Adrenal gland (tissue), 19 donors: ENCODE results near the gene RGS19. TPM values are rescaled to one million over a fixed set of nuclear protein-coding genes. Genes with fewer than 3 reads are reported as not detected.
"Not testable (repeated sequence)": the region's sequence is repeated elsewhere in the genome, so short reads cannot be mapped to it uniquely, and the experiment has no call there.

Experiments used
- DNase-seq, 7 donors: peaks; one replicate each; pipeline ENCODE4 v3.0.0-alpha.2; 2019 to 2020
- H3K27ac ChIP-seq, 5 donors: fragments of 200-600 bp; sonication (generic) in 4 of 5; 1 replicate in 3 of 5; 2 replicates in 2 of 5; pipeline versions ENCODE4 v1.5.1 to v1.8.0; 2016 to 2020; ENCODE audit warnings: mild to moderate bottlenecking in 1 of 5
- H3K27me3 ChIP-seq: fragments of 200-600 bp; 2 replicates; pipeline ENCODE4 v1.8.0; 2021
- H3K36me3 ChIP-seq, 2 donors: fragments of 200-600 bp; replicated peaks in 1 of 2; 1 replicate in 1 of 2; 2 replicates in 1 of 2; pipeline versions ENCODE4 v1.5.1 to v1.8.0; 2018 to 2022
- H3K4me1 ChIP-seq, 2 donors: fragments of 200-600 bp; replicated peaks in 1 of 2; 1 replicate in 1 of 2; 2 replicates in 1 of 2; pipeline versions ENCODE4 v1.5.1 to v1.8.0; 2018 to 2021
- H3K4me3 ChIP-seq, 4 donors: fragments of 200-600 bp; sonication (generic) in 3 of 4; one replicate each; pipeline ENCODE4 v1.5.1; 2016 to 2018
- H3K9me3 ChIP-seq, 3 donors: fragments of 200-600 bp; sonication (generic) in 1 of 3; replicated peaks in 1 of 3; 1 replicate in 2 of 3; 2 replicates in 1 of 3; pipeline versions ENCODE4 v1.5.1 to v1.8.0; 2016 to 2021
- POLR2A ChIP-seq, 2 donors: fragments of 450-650 bp; IDR thresholded peaks; one replicate each; pipeline ENCODE4 v1.6.1; 2017; ENCODE audit warnings: antibody characterized with exemption in 2 of 2, mild to moderate bottlenecking in 2 of 2, moderate library complexity in 1 of 2
- WGBS, 4 donors: extraction: QIAGEN DNeasy Blood & Tissue Kit in 2 of 4; methylation state at CpG; one replicate each; pipeline versions ENCODE4 v1.1.5 to v1.1.7; 2013 to 2017; 5-methylcytosine and 5-hydroxymethylcytosine counted together
- intact Hi-C, 2 donors: fragments of 100-400 bp; cut with DNase I; formaldehyde crosslinking; loops; one replicate each; pipeline versions ENCODE4 v1.14.1 to v1.15.0; 2022 to 2023
- long read RNA-seq, 10 donors: library from polyadenylated mRNA in 3 of 10; unstranded in 2 of 10; stranded (forward) in 1 of 10; transcript quantifications; one replicate each; pipeline ENCODE4 v2.0.0 and lab custom pipeline, GENCODE V29; 2021 to 2026
- polyA plus RNA-seq, 3 donors: library from polyadenylated mRNA; stranded (reverse); fragments of 200-250 nt in 2 of 3; fragments of 350-450 nt in 1 of 3; fragmentation: Illumina TruSeq in 1 of 3; extraction: RNeasy Lipid Tissue Mini Kit (QIAGEN cat#74804) in 1 of 3; gene quantifications; one replicate each; pipeline ENCODE4 v1.2.3, GENCODE V29; 2013 to 2014
- total RNA-seq, 9 donors: library from RNA; depleted of rRNA in 4 of 9; stranded (reverse); fragments of >200 nt in 4 of 9; fragments of 120-200 nt in 1 of 9; fragmentation: NEBNext Ultra II Directional in 1 of 9; extraction: Animal tissue kit (Norgen Biotek cat#: 25700) in 1 of 9; gene quantifications; one replicate each; pipeline versions ENCODE4 v1.1.0 to v1.2.4, GENCODE V29; 2013 to 2023
- TF ChIP-seq, protein P1 (sequence below), 6 experiments: fragments of 450-650 bp in 4 of 6; fragments of 200-600 bp in 2 of 6; sonication (generic) in 1 of 6; IDR thresholded peaks; 1 replicate in 5 of 6; 2 replicates in 1 of 6; pipeline versions ENCODE4 v1.5.1 to v1.8.0; 2016 to 2021; ENCODE audit warnings: antibody characterized with exemption in 6 of 6, mild to moderate bottlenecking in 2 of 6, moderate library complexity in 1 of 6
- donor health status: healthy with polysubstance abuse.
- donor health status: Bipolar disorder and iron deficiency.
- donor health status: DM: yes; HTN: yes; CAD: no.
- donor health status: DM: no; HTN: no; CAD: no.
- donor health status: DM: no; HTN: no; CAD: no.
- donor health status: DM: yes; HTN: yes; CAD: no.

Gene RGS19, protein sequence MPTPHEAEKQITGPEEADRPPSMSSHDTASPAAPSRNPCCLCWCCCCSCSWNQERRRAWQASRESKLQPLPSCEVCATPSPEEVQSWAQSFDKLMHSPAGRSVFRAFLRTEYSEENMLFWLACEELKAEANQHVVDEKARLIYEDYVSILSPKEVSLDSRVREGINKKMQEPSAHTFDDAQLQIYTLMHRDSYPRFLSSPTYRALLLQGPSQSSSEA
- total RNA-seq: 10 to 100 TPM in 8 of 9 donors, 1 to 10 TPM in 1; 5.7 to 42.0 (median 16.0) TPM
- 10 to 100 TPM in 2 of 3 donors, 1 to 10 TPM in 1; 3.0 to 13.5 (median 12.4) TPM for polyA plus RNA-seq
- long read RNA-seq, donor 1, partial matches to known transcripts: 0 of 3 reads
- long read RNA-seq, donor 1, other reads (novel, unspliced or antisense): 0 of 3 reads
- long read RNA-seq, donor 2, partial matches to known transcripts: 0 of 2 reads
- long read RNA-seq, donor 2, other reads (novel, unspliced or antisense): 0 of 2 reads
- long read RNA-seq, donor 3: 0 reads
- long read RNA-seq, donor 4, transcript RGS19-202 (6 exons, 1,593 nt): major isoform, 5 of 16 reads
- long read RNA-seq, donor 4, transcript RGS19-201 (6 exons, 1,510 nt): major isoform, 5 of 16 reads
- long read RNA-seq, donor 4, partial matches to known transcripts: 2 of 16 reads
- long read RNA-seq, donor 4, other reads (novel, unspliced or antisense): 4 of 16 reads
- long read RNA-seq, donor 5, transcript RGS19-201 (6 exons, 1,510 nt): minor isoform, 9 of 58 reads
- long read RNA-seq, donor 5, transcript RGS19-202 (6 exons, 1,593 nt): major isoform, 31 of 58 reads
- long read RNA-seq, donor 5, partial matches to known transcripts: 2 of 58 reads
- long read RNA-seq, donor 5, other reads (novel, unspliced or antisense): 16 of 58 reads
- long read RNA-seq, donor 6, transcript RGS19-202 (6 exons, 1,593 nt): major isoform, 6 of 10 reads
- long read RNA-seq, donor 6, partial matches to known transcripts: 0 of 10 reads
- long read RNA-seq, donor 6, other reads (novel, unspliced or antisense): 3 of 10 reads
- long read RNA-seq, donor 7: 0 reads
- long read RNA-seq, donor 8, partial matches to known transcripts: 0 of 6 reads
- long read RNA-seq, donor 8, other reads (novel, unspliced or antisense): 0 of 6 reads
- long read RNA-seq, donor 9: 0 reads
- long read RNA-seq, donor 10, partial matches to known transcripts: 0 of 4 reads
- long read RNA-seq, donor 10, other reads (novel, unspliced or antisense): 0 of 4 reads

DNA sequence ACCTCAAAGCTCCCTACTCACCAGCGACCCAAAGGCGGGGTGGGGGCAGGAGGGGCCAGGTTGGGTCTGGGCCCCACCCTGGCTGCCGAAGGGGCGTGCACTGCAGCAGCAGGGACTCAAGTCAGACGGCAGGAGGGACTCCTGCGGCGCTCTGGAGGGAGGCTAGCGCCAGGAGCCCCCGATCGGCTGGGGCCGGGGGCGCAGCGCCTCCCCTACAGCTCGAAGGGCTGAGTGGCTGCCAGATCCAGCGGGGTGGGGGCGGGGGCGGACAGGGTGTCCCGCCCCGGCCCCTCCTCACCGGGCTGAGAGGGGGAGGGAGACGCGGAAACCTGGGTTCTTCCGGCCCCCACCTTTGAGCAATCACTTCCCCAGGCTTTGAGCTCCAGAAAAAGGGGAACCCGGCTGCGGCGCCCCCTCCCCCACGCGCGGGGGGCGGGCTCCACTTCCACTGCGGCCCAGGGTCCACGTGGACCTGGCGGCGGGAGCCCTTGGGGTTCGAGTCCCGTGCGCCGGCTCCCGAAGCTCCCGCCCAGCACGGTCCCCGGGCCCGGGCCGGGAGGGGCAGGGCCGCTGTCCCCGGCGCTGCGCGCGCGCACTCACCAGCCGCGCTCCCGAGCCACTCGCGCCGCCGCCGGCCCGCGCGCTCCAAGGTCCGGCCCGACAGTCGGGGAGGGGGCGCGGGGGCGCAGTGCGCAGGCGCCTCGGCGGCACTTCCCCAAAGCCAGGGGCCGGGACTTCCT, at the start of gene RGS19:
Gene RGS19, minus strand, starts transcription at position 246 of the 740 bp plus-strand sequence. CDS start 2,632 bp downstream, outside the sequence.
- H3K4me3 ChIP-seq: peak within 1 kb of the TSS; percentile 42 to 94 (median 75)
- DNase-seq: peak; percentile 63 to 82 (median 69)
- H3K27ac ChIP-seq: peak within 1 kb of the TSS in 4 of 5 donors; percentile 60 to 90 (median 70)
- no peak for TF ChIP-seq POLR2A (IDR thresholded peaks at IDR 0.05)
- TF ChIP-seq, protein P1, sequence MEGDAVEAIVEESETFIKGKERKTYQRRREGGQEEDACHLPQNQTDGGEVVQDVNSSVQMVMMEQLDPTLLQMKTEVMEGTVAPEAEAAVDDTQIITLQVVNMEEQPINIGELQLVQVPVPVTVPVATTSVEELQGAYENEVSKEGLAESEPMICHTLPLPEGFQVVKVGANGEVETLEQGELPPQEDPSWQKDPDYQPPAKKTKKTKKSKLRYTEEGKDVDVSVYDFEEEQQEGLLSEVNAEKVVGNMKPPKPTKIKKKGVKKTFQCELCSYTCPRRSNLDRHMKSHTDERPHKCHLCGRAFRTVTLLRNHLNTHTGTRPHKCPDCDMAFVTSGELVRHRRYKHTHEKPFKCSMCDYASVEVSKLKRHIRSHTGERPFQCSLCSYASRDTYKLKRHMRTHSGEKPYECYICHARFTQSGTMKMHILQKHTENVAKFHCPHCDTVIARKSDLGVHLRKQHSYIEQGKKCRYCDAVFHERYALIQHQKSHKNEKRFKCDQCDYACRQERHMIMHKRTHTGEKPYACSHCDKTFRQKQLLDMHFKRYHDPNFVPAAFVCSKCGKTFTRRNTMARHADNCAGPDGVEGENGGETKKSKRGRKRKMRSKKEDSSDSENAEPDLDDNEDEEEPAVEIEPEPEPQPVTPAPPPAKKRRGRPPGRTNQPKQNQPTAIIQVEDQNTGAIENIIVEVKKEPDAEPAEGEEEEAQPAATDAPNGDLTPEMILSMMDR (IDR thresholded peaks at IDR 0.05): no peak
- intact Hi-C loops: no loop called here
- 0 to 4% (median 1%) methylated on average over 16 to 72 of the region's 73 CpGs; no CpG with 5 or more reads in 1 of the 4 donors for WGBS, 4 donors
- peaks cover 0 to 2% of the 10 kb centered on the region in 2 donors for H3K36me3 ChIP-seq
- H3K4me1 ChIP-seq: peaks cover 13 to 26% of the 10 kb centered on the region in 2 donors
- H3K27me3 ChIP-seq: no peaks in the 10 kb centered on the region
- H3K9me3 ChIP-seq: no peaks in the 10 kb centered on the region

DNA sequence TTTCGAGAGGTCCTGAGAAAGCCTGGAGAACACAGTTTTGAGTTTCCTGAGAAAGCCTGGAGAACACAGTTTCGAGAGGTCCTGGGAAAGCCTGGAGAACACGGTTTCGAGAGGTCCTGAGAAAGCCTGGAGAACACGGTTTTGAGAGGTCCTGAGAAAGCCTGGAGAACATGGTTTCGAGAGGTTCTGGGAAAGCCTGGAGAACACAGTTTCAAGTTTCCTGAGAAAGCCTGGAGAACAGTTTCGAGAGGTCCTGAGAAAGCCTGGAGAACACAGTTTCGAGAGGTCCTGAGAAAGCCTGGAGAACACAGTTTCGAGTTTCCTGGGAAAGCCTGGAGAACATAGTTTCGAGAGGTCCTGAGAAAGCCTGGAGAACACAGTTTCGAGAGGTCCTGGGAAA, 44.2 kb upstream of the RGS19 start:
- H3K36me3 ChIP-seq, H3K4me1 ChIP-seq, H3K27ac ChIP-seq, H3K27me3 ChIP-seq, H3K4me3 ChIP-seq, H3K9me3 ChIP-seq, intact Hi-C loops: not testable (repeated sequence)
- peak in 2 of 7 donors; percentile 1 to 14 for DNase-seq
- 74 to 84% (median 82%) methylated on average over 11 of the region's 11 CpGs for WGBS, 4 donors

DNA sequence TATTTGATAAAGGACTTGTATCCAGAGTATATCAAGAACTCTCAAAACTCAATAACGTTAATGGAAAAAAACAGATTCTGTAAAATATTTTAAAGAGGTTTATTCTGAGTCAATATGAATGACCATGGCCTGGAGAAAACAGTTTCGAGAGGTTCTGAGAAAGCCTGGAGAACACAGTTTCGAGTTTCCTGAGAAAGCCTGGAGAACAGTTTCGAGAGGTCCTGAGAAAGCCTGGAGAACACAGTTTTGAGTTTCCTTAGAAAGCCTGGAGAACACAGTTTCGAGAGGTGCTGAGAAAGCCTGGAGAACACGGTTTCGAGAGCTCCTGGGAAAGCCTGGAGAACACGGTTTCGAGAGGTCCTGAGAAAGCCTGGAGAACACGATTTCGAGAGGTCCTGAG, 43.6 kb upstream of the RGS19 start:
- WGBS, 4 donors: 77 to 87% (median 80%) methylated on average over 11 of the region's 11 CpGs
- intact Hi-C loops, H3K4me1 ChIP-seq, H3K27ac ChIP-seq, H3K36me3 ChIP-seq, H3K9me3 ChIP-seq, H3K27me3 ChIP-seq, H3K4me3 ChIP-seq: not testable (repeated sequence)
- DNase-seq: peak in 1 of 7 donors; percentile 15

DNA sequence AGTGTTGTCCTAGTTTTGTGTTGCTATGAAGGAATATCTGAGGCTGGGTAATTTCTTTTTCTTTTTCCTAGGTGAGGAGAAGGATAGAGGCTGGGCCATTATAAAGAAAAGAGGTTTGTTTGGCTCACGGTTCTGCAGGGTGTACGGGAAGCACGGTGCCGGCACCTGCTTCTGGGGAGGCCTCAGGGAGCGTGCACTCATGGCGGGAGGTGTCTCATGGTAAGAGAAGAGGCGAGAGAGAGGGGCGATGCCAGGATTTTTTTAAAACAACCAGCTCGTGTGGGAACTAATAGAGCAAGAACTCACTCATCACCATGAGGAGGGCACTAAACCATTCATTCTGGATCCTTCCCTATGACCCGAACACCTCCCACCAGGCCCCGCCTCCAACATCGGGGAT, 42.3 kb upstream of the RGS19 start:
- no peak for TF ChIP-seq POLR2A (IDR thresholded peaks at IDR 0.05)
- TF ChIP-seq, protein P1 (IDR thresholded peaks at IDR 0.05): no peak
- Histone ChIP-seq H3K9me3 (no peaks in the 10 kb centered on the region), H3K4me3 (no peak overlapping the region), H3K27me3 (no peaks in the 10 kb centered on the region), H3K27ac (no peak overlapping the region), H3K36me3 (no peaks in the 10 kb centered on the region), H3K4me1 (no peaks in the 10 kb centered on the region)
- intact Hi-C loops: no loop called here
- DNase-seq: peak in 4 of 7 donors; percentile 3 to 40 (median 10)
- 63 to 82% (median 77%) methylated on average over 12 of the region's 12 CpGs for WGBS, 4 donors
